Natural killer cell (primary cell): ENCODE results near the gene EIF2AK2. TPM values are rescaled to one million over a fixed set of nuclear protein-coding genes. Genes with fewer than 3 reads are reported as not detected.

ENCODE experiments used
- ATAC-seq, 3 donors: fragments of 150-1000 bp in 2 of 3; fragments of 200-7000 bp in 1 of 3; cut with Tn5 transposase; 1 replicate in 1 of 3; 2 replicates in 2 of 3; pipeline ENCODE4 v1.10.0; 2021; ENCODE audit warnings: mild to moderate bottlenecking in 2 of 3, moderate library complexity in 2 of 3
- DNase-seq, 2 donors: peaks; one replicate each; pipeline versions ENCODE4 v3.0.0 to v3.0.0-alpha.2; 2013 to 2021; ENCODE audit warnings: mixed read lengths in 1 of 2
- H3K27ac ChIP-seq: one replicate; pipeline ENCODE4 v1.5.1; 2013; ENCODE audit warnings: mild to moderate bottlenecking, low read length
- H3K27me3 ChIP-seq: one replicate; pipeline ENCODE4 v1.6.1; 2013; ENCODE audit warnings: low read length; ENCODE audit not compliant: control insufficient read depth, insufficient read depth
- H3K36me3 ChIP-seq: one replicate; pipeline ENCODE4 v1.6.1; 2013; ENCODE audit warnings: low read length; ENCODE audit not compliant: control insufficient read depth, insufficient read depth
- H3K4me1 ChIP-seq: one replicate; pipeline ENCODE4 v1.6.1; 2013; ENCODE audit warnings: low read length; ENCODE audit not compliant: control insufficient read depth, insufficient read depth
- H3K4me3 ChIP-seq: one replicate; pipeline ENCODE4 v1.5.1; 2013; ENCODE audit warnings: low read length
- H3K9me3 ChIP-seq: one replicate; pipeline ENCODE4 v1.6.1; 2013; ENCODE audit warnings: low read length; ENCODE audit not compliant: control insufficient read depth, insufficient read depth
- H3K27ac Mint-ChIP-seq, 2 donors: one replicate each; pipeline ENCODE4 v1.8.0; 2022; ENCODE audit warnings: mild to moderate bottlenecking in 2 of 2, mixed read lengths in 2 of 2, moderate library complexity in 1 of 2
- H3K27me3 Mint-ChIP-seq, 2 donors: one replicate each; pipeline ENCODE4 v1.8.0; 2022; ENCODE audit warnings: low read depth in 2 of 2, mixed read lengths in 2 of 2
- H3K36me3 Mint-ChIP-seq: one replicate; pipeline ENCODE4 v1.8.0; 2022; ENCODE audit warnings: mixed read lengths
- H3K4me1 Mint-ChIP-seq, 2 donors: one replicate each; pipeline ENCODE4 v1.8.0; 2022; ENCODE audit warnings: mixed read lengths in 2 of 2
- H3K4me3 Mint-ChIP-seq: one replicate; pipeline ENCODE4 v1.8.0; 2022; ENCODE audit warnings: mild to moderate bottlenecking, moderate library complexity, mixed read lengths
- H3K9me3 Mint-ChIP-seq, 2 donors: one replicate each; pipeline ENCODE4 v1.8.0; 2022; ENCODE audit warnings: mixed read lengths in 2 of 2
- CTCF ChIP-seq: fragments of 200-600 bp; IDR thresholded peaks from one replicate; pipeline ENCODE4 v1.8.0; 2022; ENCODE audit warnings: antibody characterized with exemption
- WGBS: methylation state at CpG from one replicate; pipeline ENCODE4 v1.1.7; 2013; ENCODE audit warnings: missing lambda C conversion rate; ENCODE audit not compliant: insufficient coverage; 5-methylcytosine and 5-hydroxymethylcytosine counted together
- intact Hi-C: fragments of 100-400 bp; cut with micrococcal nuclease; formaldehyde crosslinking; loops from one replicate; pipeline ENCODE4 v1.14.2; 2022
- total RNA-seq, 4 donors: library from RNA; stranded (reverse); fragments of 120-200 nt in 1 of 4; gene quantifications; one replicate each; pipeline versions ENCODE4 v1.2.3 to v1.2.4, GENCODE V29; 2013 to 2022

EIF2AK2 gene
- total RNA-seq, 3 donors from 2014 or later (not counting 1 experiment from before 2014, with no cell fraction given), result 29.9 to 47.3 (median 43.9) TPM

- WGBS, result 81% methylated on average over 15 of the region's 17 CpGs
- no peaks in the 10 kb centered on the region for H3K27me3 ChIP-seq
- ATAC-seq (no peak), DNase-seq (no peak)
- H3K36me3 ChIP-seq, result no peaks in the 10 kb centered on the region
- Mint-ChIP-seq H3K4me3 (no peak overlapping the region), H3K9me3 (no peaks in the 10 kb centered on the region), H3K36me3 (no peaks in the 10 kb centered on the region), H3K27ac (no peak overlapping the region), H3K4me1 (no peaks in the 10 kb centered on the region), H3K27me3 (peaks cover 34 to 41% of the 10 kb centered on the region in 2 donors)
- H3K27ac ChIP-seq, result no peak overlapping the region
- no peaks in the 10 kb centered on the region for H3K9me3 ChIP-seq
- H3K4me3 ChIP-seq, result no peak overlapping the region
- TF ChIP-seq CTCF, result no peak
- intact Hi-C loops, result no loop called here
- H3K4me1 ChIP-seq, result no peaks in the 10 kb centered on the region
These were observed 25.2 kb upstream of the EIF2AK2 start for GRCh38 chr2:37181726-37182684.

- no peaks in the 10 kb centered on the region for H3K4me1 Mint-ChIP-seq
- no peaks in the 10 kb centered on the region for H3K9me3 Mint-ChIP-seq
These were observed 23.9 kb upstream of the EIF2AK2 start for GRCh38 chr2:37180640-37181039.

DNA sequence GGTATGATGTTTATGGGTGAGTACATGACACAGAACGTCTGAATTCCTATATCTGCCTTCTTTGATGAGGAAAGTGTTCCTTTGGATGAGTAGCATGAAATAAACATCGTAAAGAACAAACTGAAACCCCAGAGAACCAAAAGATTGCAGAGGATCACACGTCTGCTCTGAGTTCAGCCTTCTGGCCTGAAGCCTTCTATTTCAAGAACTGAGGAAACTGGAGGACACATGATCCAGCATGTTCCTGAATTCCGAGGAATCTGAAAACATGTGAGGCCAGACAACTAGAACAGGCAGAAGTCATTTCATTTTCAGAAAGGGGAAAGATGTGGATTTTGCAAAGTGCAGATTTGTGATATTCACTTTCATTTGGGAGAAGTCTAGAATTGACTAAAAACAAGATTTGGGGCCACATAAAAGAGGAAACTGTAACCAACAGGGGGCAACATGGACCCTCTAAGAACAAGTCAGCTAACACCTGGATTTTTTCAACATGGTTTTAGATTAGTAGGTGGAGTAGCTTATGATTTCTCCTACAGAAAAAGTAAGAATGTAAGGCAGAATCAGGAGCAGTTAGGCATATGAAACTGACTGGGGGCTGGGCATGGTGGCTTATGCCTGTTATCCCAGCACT lies 23.3 kb upstream of the EIF2AK2 start:
- Histone ChIP-seq H3K27me3 (no peaks in the 10 kb centered on the region), H3K27ac (no peak overlapping the region), H3K4me1 (no peaks in the 10 kb centered on the region), H3K36me3 (no peaks in the 10 kb centered on the region), H3K9me3 (no peaks in the 10 kb centered on the region), H3K4me3 (no peak overlapping the region)
- Mint-ChIP-seq H3K27ac (no peak overlapping the region), H3K4me1 (no peaks in the 10 kb centered on the region), H3K4me3 (no peak overlapping the region), H3K36me3 (no peaks in the 10 kb centered on the region), H3K9me3 (no peaks in the 10 kb centered on the region), H3K27me3 (peaks cover 28 to 42% of the 10 kb centered on the region in 2 donors)
- intact Hi-C loops, result no loop called here
- DNase-seq (no peak), ATAC-seq (no peak)
- no peak for TF ChIP-seq CTCF
- 82% methylated on average over 4 of the region's 4 CpGs for WGBS

More at GRCh38 chr2:37180640-37181039, 23.9 kb upstream of the EIF2AK2 start:
- Mint-ChIP-seq H3K4me3 (no peak overlapping the region), H3K27me3 (peaks cover 28 to 42% of the 10 kb centered on the region in 2 donors), H3K36me3 (no peaks in the 10 kb centered on the region), H3K27ac (no peak overlapping the region)
- Histone ChIP-seq H3K4me3 (no peak overlapping the region), H3K27me3 (no peaks in the 10 kb centered on the region), H3K4me1 (no peaks in the 10 kb centered on the region), H3K36me3 (no peaks in the 10 kb centered on the region), H3K9me3 (no peaks in the 10 kb centered on the region), H3K27ac (no peak overlapping the region)
- intact Hi-C loops, result no loop called here
- TF ChIP-seq CTCF, result no peak
- ATAC-seq, result no peak
- WGBS, result 94% methylated on average over 5 of the region's 5 CpGs
- no peak for DNase-seq
